Suprapubic skin (tissue), 4 donors: Measurements from ENCODE around the gene GRK5.

Experiments
- CTCF ChIP-seq, 2 donors: fragments of 200-600 bp in 1 of 2; fragments of 450-650 bp in 1 of 2; sonication (generic) in 1 of 2; IDR thresholded peaks; one replicate each; pipeline ENCODE4 v1.5.1; 2016 to 2019; ENCODE audit warnings: antibody characterized with exemption in 2 of 2, mild to moderate bottlenecking in 1 of 2, moderate library complexity in 1 of 2
- POLR2A ChIP-seq, 2 donors: fragments of 450-650 bp; IDR thresholded peaks; one replicate each; pipeline ENCODE4 v1.6.1; 2017; ENCODE audit warnings: antibody characterized with exemption in 2 of 2, mild to moderate bottlenecking in 2 of 2, moderate library complexity in 2 of 2
- POLR2AphosphoS5 ChIP-seq, 3 donors: sonication (generic); formaldehyde crosslinking; IDR thresholded peaks; one replicate each; pipeline ENCODE4 v1.6.1; 2017; ENCODE audit warnings: antibody characterized with exemption in 3 of 3

GRCh38 chr10:119183664-119184412, 23.5 kb upstream of the GRK5 start:
- no peak for TF ChIP-seq CTCF (IDR thresholded peaks at IDR 0.05)
- TF ChIP-seq POLR2A (IDR thresholded peaks at IDR 0.05) = no peak
- TF ChIP-seq POLR2AphosphoS5 (IDR thresholded peaks at IDR 0.05) = no peak
